HTERT RPE-1 (cell line): ENCODE data around the gene FILIP1.

Experiments
- in situ Hi-C: fragments of 300-500 bp; cut with MboI; formaldehyde crosslinking; loops from 4 replicates; pipeline ENCODE4 v1.14.3; 2020; ENCODE audit warnings: low sequenced_read_pairs

The FILIP1 gene

DNA sequence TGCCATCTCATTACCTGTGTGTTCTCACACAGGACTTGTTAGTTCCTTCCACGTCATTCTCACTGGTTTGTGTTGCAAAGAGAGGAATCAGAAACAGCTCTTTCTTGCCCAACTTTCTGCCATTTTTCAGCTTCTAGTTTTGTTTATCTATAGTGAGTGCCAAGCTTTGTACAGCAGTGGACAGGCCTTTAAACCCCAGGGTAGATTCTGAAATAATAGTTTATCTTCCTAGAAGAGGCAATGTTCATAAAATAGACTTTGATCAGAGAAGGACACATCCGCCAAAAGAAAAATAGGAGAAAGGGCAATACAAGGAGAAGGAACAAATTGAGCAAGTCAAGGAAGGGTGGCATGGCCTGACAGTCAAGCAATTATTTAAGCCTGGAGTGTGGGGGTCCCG lies 191.3 kb downstream of the FILIP1 start:
- in situ Hi-C loops = no loop called here

DNA sequence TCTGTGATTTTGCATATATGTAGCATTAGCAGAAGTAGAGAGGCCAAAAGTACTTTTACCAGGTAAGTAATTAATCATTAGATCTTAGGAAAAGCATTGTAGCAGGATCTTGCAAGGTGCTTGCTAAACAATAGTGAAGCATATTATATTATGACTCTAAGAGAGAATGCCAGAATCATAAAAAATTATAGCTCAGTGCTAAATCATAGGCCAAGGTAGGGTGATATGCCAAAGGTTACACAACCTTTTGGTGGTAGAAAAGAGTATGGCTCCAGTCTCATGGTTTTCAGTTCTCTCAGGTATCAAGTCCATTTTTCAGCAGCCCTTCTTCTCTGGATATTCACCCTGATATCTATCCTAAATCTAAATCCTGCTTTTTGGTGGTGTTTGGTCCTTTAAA lies 192.1 kb downstream of the FILIP1 start:
- in situ Hi-C loops = no loop called here

DNA sequence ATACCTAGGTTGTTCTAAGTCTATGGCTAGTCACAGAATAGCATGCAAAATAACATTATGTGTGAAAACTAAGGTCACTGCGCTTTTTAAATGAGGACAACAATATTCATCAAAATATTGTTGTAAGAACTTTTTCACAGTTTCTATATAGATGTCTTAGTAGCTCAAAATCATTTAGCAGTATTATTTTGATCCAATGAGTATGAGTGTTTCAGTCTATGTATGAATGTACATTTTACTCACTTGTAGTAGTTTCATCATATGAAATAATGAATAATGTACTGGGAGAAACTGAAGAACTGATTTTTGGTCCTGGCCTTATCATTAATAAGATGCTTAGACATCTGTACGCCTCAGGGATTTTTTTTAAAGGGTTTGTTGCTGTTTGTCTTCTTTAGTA lies 192.5 kb downstream of the FILIP1 start:
- in situ Hi-C loops = no loop called here

DNA sequence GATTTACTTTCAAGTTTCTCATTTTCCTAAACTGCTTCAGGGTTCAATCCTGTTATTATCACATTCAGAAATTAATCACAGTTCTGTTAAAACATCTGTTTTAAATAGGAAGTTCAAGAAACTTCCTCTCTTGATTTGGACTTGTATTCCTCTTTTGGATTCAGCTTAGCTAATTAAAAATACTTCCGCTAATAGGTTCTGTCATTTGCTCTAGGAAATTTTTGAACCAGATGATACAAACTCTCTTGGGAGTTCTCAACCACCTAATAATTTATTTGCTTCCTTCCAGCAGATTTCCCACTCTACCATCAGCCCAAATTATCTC lies 193.1 kb downstream of the FILIP1 start:
- in situ Hi-C loops = no loop called here

DNA sequence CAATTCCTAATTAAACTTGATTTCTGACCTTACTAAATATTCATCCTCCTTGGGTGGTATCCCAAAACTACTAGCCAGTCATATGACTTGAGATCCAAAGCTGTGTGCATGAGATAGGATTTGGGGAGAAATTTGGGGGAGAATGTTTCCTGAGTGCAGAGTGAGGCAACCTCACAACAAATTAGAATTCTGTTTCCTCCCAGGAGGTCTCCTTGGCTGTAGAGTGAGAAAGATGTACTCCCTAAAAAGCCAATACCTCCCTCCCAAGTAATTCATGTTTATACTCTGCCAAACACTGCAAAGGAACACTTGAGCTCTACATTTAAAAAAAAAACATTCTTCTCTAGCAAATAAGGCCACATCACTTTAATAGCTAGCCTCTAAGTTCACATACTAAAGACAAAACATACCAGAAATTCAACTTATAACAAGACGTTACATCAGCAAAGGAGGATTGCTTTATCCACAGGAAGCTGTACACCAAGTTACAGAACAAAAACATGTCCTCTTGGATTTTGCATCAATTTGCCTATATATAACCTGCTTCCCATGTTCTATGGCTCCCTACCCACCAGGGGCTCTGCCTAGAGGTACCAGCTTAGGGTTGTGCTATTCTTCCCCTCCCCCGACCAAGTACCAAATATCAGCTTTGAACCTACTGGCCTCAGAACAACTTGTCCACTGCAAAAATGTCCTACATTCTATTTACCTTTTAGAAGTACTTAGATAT lies 193.6 kb downstream of the FILIP1 start:
- in situ Hi-C loops = no loop called here

DNA sequence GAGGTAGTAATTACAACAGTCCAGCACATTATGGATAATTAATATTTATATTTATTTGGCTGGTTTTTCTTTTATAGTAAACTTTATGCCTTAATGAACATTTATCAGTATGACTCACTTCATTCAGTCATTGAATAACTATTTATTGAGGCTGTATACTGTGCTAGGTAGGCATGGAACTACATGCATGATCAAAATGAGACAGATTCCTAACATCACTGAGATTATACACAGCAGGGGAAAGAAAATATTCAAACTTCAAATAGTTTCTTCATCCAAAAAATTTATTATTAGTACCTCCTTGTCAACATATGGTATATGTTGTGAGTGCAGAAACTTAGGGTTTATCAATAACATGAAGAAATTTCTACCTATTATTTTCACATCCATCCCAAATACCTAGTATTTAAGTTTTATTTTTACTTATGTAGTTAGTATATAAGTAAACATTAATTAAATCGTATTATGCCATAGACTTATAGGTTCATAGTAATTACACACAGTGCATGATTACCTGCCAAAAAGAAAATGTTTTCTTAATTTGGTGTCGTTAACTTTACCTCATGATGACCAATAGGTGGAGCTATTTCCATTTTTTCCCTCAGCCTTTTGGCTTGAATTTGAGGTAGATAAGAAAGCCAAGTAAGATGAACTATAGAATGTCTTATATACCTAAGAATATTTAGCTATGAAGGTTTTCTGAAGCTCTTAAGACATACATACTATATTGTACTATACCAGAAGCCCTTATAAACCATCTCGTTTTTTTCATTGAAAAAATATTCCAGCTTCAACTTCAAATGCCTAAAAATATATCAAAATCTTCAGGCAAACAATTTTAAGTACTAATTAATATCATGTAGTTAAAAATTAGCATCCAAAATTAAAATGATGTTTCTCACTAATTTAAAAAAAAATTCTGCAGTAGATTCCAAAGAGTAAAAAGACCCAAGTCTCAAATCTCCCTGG lies 196.5 kb downstream of the FILIP1 start:
- in situ Hi-C loops = no loop called here

DNA sequence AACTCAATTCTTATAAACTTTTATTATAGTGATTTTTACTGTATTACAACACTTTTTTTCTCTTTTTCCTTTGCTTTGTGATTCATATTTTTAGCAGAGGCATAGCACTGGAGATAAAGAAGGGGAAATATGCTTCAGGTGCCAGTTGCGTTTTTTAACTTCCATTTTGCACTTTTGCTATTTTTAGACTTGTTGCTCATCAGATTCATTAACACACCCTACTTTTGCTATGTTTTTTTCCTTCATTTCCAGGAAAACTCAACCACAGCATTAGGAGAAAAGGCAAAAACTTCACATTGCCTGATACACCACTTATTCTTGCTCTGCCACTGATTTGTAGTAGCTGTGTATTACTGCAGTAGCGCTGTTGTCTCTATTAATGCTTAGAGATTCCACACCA lies 201.0 kb downstream of the FILIP1 start:
- in situ Hi-C loops = no loop called here

DNA sequence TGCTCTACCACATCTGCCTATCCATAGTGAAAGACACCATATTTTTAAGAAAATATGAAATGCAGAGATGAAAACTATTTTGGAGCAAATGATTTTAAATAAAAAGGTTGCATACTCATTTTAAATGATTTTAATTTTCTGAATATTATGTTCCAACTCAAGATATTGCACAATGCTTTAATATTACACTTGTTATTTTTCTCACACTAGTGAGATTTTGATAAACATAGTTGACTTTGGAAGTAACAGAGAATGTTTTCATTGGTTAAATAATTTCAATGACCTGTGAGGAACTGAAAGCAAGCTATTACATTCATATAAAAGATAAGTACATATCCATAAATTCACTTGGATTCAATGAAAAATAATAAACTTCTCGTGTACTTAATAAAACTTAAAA lies 201.9 kb downstream of the FILIP1 start:
- in situ Hi-C loops = no loop called here

DNA sequence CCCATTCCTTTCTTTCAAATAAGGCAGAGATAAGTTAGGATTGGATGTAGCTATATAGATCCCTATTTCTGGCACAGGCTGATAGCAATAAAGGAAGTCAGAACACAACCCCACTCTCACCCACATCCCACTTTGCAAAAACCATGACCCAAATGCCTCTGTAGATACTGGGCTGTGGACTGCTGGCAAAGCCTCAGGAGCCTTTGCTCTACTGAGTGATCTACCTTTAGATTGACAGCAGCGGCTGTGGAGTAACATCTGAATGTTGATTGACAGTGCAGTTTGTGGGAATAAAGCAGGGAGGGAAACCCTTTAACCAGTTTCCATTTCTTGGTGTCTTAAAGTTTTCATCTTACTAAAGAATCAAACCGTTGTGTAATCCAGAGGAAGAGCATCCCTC lies 202.3 kb downstream of the FILIP1 start:
- in situ Hi-C loops = no loop called here

DNA sequence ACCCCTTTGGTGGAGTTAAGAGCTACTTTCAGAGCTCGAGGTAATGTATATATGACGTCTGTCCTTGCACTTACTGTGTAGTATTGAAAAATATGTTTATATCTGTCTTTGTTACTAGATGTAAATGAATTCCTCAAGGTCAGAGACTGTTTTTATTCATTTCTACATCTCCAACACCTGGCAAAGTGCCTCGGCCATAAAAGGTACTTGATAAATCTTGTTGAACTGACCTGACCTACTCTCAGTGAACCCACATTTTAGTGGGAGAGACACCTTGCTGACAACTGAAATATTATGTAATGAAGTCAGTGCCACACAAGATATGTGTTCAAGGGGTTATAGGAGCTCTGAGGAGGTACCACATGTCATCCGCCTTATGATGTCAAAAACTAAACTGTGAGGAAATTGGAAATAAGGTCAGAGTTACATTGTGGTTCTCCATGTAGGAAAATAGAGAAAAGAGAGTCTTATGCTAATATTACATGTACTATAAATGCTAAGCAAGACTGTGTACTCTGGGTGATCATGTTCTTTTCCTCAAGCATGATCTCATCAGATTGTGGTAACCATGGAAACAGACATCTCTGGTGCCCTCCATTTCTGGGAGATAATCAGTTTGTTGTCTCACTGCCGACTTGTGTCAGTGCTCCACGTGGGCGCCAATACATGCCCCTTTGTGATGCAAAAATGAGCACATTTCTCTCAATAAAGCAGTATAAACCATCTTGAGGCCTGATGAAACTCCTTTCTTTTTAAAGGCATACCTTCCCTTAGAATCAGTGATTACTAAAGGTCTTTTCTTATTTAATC lies 203.3 kb downstream of the FILIP1 start:
- in situ Hi-C loops = no loop called here

DNA sequence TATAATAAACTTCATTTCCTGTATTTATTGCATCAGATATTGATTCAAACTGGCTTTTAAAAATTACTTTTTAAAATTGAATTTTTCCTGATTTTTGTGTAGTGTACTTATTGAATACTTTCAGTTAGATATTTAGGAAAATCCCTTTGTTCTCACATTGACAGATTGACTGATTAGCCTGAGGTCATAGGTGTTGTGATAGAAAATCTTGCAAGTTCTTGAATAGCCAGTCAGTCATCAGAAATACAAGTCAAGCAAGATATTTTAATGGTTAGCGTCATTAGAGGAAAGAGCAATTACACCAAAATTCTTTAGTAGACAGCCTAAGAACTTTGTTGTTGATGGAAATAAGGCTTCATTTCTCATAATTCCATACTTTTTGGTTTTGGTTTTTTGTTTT lies 205.6 kb downstream of the FILIP1 start:
- in situ Hi-C loops = no loop called here

DNA sequence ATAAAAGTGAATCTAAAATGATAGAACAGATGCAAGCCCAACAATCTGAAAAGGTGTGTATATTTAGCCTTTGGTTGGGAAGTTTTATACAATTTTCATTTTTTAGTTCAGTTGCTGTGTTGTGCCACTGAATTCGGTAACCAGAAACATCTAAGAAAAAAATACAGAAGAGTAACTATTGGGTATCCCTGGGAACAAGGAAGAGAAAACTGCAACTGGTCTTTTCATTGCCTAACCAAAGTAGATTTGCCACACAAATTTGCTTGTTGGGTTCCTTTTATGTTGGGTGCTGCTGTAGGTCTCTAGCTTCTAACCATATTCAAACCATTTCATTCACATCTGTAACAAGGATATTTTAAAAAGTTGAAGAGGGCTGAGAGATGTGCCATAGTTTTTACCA lies 206.2 kb downstream of the FILIP1 start:
- in situ Hi-C loops = no loop called here

DNA sequence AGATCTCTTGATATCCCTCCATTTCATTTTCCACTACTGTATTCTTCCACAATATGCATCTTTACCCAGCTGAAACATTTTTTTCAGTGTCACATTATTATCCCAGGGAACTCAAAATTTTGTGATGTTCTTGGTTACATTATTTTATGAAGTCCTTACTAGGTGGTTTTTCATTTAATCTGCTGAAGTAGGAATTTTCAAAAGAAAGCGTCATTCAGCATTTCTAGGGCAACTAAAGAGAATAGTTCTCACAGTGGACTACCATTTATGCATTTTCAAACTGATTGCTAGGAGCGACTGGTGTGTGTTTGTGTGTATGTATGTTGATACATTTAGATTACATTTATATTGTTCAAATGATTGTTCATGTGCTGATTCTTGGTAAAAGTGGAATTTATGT lies 206.6 kb downstream of the FILIP1 start:
- in situ Hi-C loops = no loop called here

DNA sequence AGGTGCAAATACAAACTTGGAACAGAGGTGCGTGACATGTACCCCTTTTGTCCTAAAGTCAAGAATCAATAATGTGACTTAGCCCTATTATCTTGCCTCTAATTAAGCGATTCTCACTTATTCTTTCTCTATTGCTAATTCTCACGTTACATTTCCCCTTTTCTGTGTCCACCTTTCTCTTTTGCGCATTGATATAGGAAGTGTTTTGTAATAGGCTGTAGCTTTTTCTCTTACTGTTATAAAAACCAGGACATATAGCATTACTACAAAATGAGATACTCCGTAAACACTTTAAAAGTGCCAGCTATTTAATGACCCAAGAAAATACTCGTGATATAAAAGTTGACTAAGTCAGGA lies 208.3 kb downstream of the FILIP1 start:
- in situ Hi-C loops = no loop called here

DNA sequence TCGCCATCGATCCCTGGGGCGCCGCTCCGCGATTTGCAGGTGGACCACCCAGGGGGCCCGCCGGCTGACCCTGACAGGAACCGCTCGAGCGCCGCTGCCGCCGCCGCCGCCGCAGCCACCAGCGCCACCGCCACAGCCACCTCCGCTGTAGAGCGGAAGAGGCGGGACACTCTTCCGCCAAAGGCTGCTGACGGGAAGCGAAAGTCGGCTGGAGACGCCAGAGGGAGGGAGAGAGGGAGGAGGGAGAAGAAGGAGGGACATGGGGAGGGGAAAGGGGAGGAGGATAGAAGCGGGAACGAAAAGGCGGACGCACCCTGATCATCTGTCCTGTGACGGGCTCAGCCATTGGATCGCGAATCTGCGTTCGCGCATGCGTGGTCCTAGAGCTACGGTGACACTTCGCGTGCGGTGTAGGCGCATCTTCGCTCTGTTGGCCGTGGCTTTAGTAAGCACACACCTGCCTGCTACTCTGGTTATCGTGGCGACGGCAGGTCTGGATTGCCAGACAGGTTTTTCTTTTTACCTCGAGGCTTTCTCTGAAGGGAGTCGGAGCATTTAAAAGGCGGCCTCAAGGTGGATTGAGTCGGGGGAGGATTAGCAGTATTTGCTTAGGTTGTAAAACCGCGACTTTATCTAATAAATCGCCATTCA lies 208.8 kb downstream of the FILIP1 start, which contains the start of gene TMEM30A:
TMEM30A (minus strand) TSS at position 161 of the 651 bp plus-strand sequence; CDS start at position 7, 154 bp downstream.
- in situ Hi-C loops = no loop called here

DNA sequence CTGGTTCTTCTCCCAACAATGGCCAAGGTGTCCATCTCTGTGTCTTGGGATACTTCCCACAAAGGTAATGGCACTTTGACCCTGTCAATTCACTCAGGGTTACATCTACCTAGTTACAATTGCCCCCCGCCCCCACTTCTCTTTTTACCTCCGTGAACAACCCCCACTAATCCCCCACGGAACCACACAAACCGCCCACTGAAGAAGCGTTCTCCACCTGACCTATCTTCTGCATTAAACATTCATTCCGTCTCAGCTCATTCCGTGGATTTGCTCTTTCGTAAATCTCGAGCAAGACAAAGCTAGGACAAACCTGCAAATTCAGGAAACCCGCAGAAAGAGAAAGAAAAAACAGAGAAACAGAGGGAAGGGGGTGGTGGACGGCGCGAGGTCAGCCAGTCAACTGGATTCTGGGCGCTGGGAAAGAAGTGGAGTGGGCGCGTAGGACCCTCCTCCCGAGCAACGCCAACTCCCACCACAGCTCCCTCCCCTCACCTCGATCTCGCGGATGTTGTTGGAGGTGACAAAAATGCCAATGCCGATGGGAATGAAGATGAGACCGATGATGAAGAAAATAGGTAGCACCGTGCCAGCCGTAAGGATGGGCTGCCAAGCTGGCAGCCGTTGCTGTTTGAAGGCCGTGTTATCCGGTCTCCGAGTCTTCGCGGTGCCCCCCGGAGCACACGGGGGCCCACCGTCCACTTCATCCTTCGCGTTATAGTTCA lies 209.5 kb downstream of the FILIP1 start:
- in situ Hi-C loops = no loop called here

DNA sequence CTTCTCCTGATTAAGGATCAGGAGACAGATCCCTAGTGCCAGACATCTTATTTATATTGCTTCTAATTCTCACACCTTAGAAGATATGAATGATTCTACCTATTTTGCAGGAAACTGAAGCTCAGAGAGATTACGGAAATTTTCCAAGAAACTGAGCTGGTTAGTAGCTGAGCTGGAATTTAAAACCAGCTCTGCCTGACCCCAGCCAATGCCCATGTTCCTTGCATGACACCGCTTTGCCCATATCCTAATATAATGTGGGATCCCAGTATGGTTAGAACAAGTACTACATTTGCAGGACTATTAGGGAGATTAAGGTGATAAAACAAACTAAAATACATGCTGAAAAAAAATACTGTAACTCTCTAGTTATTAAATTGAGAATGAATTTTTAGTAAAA lies 210.9 kb downstream of the FILIP1 start:
- in situ Hi-C loops = no loop called here

DNA sequence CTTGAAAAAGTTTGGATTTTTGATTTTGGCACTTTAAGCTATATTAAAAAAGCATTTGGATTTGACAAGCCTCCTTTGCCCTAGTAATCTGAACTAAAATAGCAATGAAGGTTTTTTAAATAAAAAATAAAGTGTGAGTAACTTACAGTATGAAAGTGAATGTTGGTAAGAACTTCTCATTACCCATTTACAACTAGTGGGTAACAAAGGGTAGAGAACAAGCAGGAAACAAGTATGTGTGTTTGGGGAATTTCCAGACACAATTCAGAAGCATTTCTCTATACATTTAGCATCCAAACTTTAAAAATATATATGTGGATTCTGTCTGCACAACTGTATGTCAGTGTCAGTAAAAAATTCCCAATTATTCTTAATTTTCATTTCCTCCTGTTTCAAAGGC lies 211.9 kb downstream of the FILIP1 start:
- in situ Hi-C loops = no loop called here

DNA sequence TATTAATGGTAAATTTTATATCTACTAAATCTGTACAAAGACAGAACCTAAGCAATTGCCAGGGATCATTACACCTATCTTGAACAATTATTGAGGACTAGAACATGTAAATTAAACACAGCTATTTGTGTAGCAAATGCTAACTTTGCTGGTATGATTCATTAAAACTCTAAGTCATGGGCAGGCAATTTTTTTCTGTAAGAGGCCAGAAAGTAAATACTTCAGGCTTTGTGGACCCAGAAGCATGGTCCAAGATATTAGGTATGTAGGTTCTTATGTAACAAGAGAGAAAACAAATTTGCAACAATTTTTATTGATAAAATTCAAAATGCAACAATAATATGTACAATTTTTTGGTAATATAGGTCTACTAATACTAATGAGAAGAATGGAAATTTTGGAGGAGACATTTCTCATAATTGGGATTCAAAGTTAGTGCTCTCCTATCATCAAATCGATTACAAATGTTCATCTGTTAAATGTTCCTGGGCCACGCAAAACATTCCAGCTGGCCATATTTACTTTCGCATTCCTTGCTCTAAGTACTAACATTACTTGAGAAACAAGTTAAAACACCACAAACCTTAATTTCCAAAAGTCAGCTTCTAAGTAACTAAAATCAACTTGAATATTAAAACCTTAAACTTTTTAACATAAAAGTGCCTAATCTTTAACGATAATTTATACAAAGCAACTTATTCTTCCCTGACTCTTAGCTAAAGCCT lies 213.3 kb downstream of the FILIP1 start:
- in situ Hi-C loops = no loop called here

DNA sequence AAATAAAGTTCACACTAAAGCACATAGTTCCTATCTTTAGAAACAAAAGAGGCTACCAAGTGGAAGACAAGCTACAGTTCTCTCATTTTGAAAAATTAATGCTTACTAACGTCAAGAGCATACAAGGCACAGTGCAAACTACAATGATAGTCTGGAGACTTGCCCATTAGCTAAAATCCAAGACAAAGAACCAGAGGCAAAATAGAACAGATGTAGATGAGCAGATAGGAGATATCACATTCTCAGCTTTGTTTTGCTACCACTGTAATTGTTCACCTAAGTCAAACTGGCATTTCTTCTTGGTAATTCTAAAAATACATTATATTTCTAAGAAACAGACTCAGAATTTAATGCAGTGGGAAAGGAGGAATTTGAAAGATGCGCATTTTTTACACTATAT lies 214.2 kb downstream of the FILIP1 start:
- in situ Hi-C loops = no loop called here
